Bronchial epithelial cell (primary cell): ENCODE data around the gene DNAJB8. TPM values are rescaled to one million over a fixed set of nuclear protein-coding genes. Genes with fewer than 3 reads are reported as not detected.

Source experiments
- DNase-seq: peaks from one replicate; pipeline ENCODE4 v3.0.0-alpha.2; 2010; ENCODE audit warnings: low read depth
- FAIRE-seq: peaks from 2 replicates; lab custom pipeline; 2011; peaks lifted over from hg19 to GRCh38; lab: Jason Lieb, UNC
- H3K27me3 ChIP-seq: 2 replicates; pipeline ENCODE4 v1.5.1; 2011; ENCODE audit warnings: low read length; ENCODE audit not compliant: control insufficient read depth, insufficient read depth
- H3K36me3 ChIP-seq: 2 replicates; pipeline ENCODE4 v1.5.1; 2011; ENCODE audit warnings: low read length; ENCODE audit not compliant: control insufficient read depth, insufficient read depth
- H3K4me3 ChIP-seq: 2 replicates; pipeline ENCODE4 v1.5.1; 2011; ENCODE audit warnings: mild to moderate bottlenecking, low read depth, low read length, control low read depth
- total RNA-seq: library from RNA; depleted of rRNA; stranded (reverse); fragments of >200 nt; gene quantifications from 2 replicates; pipeline ENCODE4 v1.2.1, GENCODE V29; 2014
- TF ChIP-seq, protein P1 (sequence below): IDR thresholded peaks from 2 replicates; pipeline ENCODE4 v1.5.1; 2011; ENCODE audit warnings: mild to moderate bottlenecking, moderate library complexity, low read length, control low read depth, inconsistent platforms; ENCODE audit not compliant: insufficient read depth, severe bottlenecking

Gene DNAJB8
- total RNA-seq, 1 donor from 2014 or later: not detected

DNA sequence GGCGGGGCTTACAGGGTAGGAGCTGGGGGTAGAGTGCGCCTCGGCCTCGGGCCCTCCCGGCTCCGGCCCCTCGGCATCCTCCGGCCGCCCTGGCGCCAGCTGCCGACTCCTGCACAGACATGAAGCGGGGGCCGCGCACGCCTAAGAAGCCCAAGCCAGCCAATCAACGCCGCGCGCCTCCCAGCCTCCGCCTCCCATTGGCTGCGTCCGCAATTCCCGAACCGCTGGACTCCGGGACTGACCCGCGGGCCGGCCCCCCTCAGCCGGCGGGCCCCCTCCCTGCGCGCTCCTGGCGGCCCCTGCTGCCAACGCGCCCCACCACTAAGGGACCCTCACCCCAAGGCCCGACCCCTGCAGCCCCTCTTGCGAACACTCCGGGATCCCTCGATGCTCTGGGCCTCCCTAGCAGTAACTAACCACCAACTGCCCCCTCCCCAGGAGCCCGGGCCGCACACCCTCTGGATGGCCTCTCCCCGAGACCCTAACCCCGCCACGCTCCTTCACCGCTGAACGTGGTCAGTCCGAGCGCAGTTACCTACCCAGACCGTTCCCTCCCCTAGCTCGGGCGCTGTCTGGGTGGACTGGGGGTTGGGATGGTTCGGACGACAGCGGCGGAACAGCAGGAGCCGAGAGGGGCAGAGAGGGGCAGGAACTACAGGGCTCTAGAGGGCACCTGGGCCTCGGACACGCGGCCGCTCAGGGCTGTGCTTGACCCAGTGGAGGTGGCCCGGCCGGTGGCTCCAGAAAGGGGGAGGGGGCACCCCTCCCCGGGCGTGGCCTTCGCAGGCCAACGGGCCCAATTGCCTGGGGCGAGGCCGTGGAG lies 21.3 kb upstream of the DNAJB8 start:
- TF ChIP-seq, protein P1, sequence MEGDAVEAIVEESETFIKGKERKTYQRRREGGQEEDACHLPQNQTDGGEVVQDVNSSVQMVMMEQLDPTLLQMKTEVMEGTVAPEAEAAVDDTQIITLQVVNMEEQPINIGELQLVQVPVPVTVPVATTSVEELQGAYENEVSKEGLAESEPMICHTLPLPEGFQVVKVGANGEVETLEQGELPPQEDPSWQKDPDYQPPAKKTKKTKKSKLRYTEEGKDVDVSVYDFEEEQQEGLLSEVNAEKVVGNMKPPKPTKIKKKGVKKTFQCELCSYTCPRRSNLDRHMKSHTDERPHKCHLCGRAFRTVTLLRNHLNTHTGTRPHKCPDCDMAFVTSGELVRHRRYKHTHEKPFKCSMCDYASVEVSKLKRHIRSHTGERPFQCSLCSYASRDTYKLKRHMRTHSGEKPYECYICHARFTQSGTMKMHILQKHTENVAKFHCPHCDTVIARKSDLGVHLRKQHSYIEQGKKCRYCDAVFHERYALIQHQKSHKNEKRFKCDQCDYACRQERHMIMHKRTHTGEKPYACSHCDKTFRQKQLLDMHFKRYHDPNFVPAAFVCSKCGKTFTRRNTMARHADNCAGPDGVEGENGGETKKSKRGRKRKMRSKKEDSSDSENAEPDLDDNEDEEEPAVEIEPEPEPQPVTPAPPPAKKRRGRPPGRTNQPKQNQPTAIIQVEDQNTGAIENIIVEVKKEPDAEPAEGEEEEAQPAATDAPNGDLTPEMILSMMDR: no peak
- DNase-seq: peak; percentile 35
- FAIRE-seq: no peak
- Histone ChIP-seq H3K27me3 (peaks cover 83% of the 10 kb centered on the region), H3K36me3 (no peaks in the 10 kb centered on the region), H3K4me3 (no peak overlapping the region)

DNA sequence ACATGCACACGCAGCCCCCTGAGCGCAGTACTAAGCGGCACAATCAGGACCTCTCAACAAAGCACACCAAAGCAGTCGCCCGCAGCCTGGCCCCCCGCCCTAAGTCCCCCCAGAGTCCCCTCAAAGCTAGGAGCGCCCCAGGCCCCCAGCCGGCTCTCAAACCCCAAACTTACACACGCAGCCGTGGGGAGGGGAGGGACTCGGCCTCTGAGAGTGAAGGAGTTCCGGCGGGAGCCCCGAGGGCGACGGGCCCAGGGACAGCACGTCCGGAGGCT lies 20.8 kb upstream of the DNAJB8 start:
- FAIRE-seq (no peak), DNase-seq (no peak)
- Histone ChIP-seq H3K36me3 (no peaks in the 10 kb centered on the region), H3K27me3 (peaks cover 83% of the 10 kb centered on the region), H3K4me3 (no peak overlapping the region)
- TF ChIP-seq, protein P1: no peak

- DNase-seq (no peak), FAIRE-seq (no peak)
- TF ChIP-seq, protein P1: no peak
- peak overlapping the region; percentile 25 for H3K4me3 ChIP-seq
- peaks cover 83% of the 10 kb centered on the region for H3K27me3 ChIP-seq
- H3K36me3 ChIP-seq: no peaks in the 10 kb centered on the region
Measured at GRCh38 chr3:128486681-128487537, 20.2 kb upstream of the DNAJB8 start.

- no peak overlapping the region for H3K4me3 ChIP-seq
- H3K27me3 ChIP-seq: peaks cover 82% of the 10 kb centered on the region
- DNase-seq: no peak
- FAIRE-seq: no peak
- no peaks in the 10 kb centered on the region for H3K36me3 ChIP-seq
- TF ChIP-seq, protein P1: no peak
Measured at GRCh38 chr3:128486205-128486628, 19.5 kb upstream of the DNAJB8 start.

DNA sequence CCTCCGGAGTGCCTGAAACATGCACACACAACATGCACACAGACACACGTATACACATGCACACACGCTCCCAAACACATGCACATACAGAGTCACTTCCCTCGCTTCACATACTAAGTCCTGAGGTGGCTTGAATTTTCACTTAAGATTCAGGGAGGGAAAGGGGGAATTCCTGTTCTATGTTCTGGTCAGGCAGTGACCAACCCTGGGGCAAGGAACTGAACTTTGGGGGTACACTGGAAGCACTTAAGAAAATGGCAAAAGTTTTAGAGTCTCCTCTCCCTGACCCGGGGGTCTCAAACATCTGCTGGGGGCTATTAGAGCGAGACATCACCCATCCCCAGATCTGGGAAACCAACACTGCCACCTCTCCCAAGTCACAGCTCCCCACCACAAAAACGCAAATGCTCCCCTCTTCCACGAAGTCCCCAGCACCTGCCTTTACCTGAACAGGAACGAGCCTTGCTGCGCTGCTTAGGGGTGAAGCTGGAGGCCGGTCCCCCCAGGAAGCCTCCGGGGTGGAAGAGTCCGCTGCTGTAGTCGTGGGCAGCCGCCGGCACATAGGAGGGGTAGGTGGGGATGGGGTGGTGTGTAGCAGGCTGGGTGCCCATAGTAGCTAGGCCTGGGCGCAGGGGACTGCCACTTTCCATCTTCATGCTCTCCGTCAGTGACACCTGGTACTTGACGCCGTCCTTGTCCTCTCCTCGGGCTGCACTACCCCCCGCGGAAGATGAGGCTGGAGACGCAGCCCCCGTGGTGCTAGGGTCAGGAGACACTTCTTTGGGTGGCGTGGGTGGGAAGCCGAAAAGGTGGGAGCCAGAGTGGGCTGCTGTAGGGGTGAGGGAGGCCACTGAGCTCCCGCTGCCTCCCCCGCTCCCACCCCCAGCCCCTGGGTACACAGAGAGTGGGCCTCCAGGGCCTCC lies 18.9 kb upstream of the DNAJB8 start:
- Histone ChIP-seq H3K4me3 (no peak overlapping the region), H3K36me3 (no peaks in the 10 kb centered on the region), H3K27me3 (peaks cover 81% of the 10 kb centered on the region)
- TF ChIP-seq, protein P1: no peak
- DNase-seq (no peak), FAIRE-seq (no peak)
